Measurements from ENCODE around the gene COL4A1. TPM values are rescaled to one million over a fixed set of nuclear protein-coding genes. Genes with fewer than 3 reads are reported as not detected.

The COL4A1 gene
- total RNA-seq, 1 donor from 2014 or later, result 5,210 TPM

- no peak for DNase-seq (ENCODE audit: low spot score)
- TF ChIP-seq, protein P1, sequence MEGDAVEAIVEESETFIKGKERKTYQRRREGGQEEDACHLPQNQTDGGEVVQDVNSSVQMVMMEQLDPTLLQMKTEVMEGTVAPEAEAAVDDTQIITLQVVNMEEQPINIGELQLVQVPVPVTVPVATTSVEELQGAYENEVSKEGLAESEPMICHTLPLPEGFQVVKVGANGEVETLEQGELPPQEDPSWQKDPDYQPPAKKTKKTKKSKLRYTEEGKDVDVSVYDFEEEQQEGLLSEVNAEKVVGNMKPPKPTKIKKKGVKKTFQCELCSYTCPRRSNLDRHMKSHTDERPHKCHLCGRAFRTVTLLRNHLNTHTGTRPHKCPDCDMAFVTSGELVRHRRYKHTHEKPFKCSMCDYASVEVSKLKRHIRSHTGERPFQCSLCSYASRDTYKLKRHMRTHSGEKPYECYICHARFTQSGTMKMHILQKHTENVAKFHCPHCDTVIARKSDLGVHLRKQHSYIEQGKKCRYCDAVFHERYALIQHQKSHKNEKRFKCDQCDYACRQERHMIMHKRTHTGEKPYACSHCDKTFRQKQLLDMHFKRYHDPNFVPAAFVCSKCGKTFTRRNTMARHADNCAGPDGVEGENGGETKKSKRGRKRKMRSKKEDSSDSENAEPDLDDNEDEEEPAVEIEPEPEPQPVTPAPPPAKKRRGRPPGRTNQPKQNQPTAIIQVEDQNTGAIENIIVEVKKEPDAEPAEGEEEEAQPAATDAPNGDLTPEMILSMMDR (IDR thresholded peaks at IDR 0.05), result no peak
- Mint-ChIP-seq H3K27me3 (ENCODE audit: low read depth) (no peaks in the 10 kb centered on the region), H3K4me1 (ENCODE audit: low read depth) (peaks cover 100% of the 10 kb centered on the region), H3K27ac (ENCODE audit: unreplicated experiment) (peak overlapping the region; percentile 95), H3K4me3 (ENCODE audit: unreplicated experiment) (no peak overlapping the region), H3K36me3 (ENCODE audit: low read depth) (peaks cover 45% of the 10 kb centered on the region), H3K9me3 (ENCODE audit: low read depth) (no peaks in the 10 kb centered on the region)
These were observed 26.9 kb upstream of the COL4A1 start for GRCh38 chr13:110333837-110334236.

GRCh38 chr13:110332750-110333149, 25.8 kb upstream of the COL4A1 start:
- DNase-seq (ENCODE audit: low spot score), result no peak
- no peaks in the 10 kb centered on the region for H3K27me3 Mint-ChIP-seq (ENCODE audit: low read depth)
- peak overlapping the region; percentile 32 for H3K27ac Mint-ChIP-seq (ENCODE audit: unreplicated experiment)
- H3K4me3 Mint-ChIP-seq (ENCODE audit: unreplicated experiment), result no peak overlapping the region
- H3K4me1 Mint-ChIP-seq (ENCODE audit: low read depth), result peaks cover 100% of the 10 kb centered on the region
- TF ChIP-seq, protein P1 (IDR thresholded peaks at IDR 0.05), result no peak
- no peaks in the 10 kb centered on the region for H3K9me3 Mint-ChIP-seq (ENCODE audit: low read depth)
- peaks cover 45% of the 10 kb centered on the region for H3K36me3 Mint-ChIP-seq (ENCODE audit: low read depth)

DNA sequence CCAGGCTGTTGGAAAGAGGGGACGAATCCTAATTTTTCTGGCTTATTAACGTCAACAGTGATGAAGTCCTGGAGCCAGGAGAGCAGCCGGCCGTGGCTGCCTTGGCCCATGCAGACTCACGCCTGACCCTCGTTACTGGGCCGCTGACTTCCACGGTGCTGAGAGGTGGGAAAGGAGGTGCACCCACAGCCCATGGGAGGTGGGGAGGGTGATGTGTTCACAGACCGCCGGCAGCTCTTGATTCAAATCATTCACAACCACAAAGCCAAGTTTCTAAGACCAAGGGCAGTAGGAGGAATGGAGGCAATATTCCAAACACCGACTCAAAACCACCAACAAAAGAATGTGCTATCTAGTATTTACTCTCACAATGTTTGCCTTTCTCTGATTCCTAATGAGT, 24.4 kb upstream of the COL4A1 start:
- Mint-ChIP-seq H3K9me3 (ENCODE audit: low read depth) (no peaks in the 10 kb centered on the region), H3K4me3 (ENCODE audit: unreplicated experiment) (no peak overlapping the region), H3K36me3 (ENCODE audit: low read depth) (peaks cover 46% of the 10 kb centered on the region), H3K4me1 (ENCODE audit: low read depth) (peaks cover 100% of the 10 kb centered on the region), H3K27me3 (ENCODE audit: low read depth) (no peaks in the 10 kb centered on the region), H3K27ac (ENCODE audit: unreplicated experiment) (peak overlapping the region; percentile 98)
- no peak for DNase-seq (ENCODE audit: low spot score)
- TF ChIP-seq, protein P1 (IDR thresholded peaks at IDR 0.05), result no peak

DNA sequence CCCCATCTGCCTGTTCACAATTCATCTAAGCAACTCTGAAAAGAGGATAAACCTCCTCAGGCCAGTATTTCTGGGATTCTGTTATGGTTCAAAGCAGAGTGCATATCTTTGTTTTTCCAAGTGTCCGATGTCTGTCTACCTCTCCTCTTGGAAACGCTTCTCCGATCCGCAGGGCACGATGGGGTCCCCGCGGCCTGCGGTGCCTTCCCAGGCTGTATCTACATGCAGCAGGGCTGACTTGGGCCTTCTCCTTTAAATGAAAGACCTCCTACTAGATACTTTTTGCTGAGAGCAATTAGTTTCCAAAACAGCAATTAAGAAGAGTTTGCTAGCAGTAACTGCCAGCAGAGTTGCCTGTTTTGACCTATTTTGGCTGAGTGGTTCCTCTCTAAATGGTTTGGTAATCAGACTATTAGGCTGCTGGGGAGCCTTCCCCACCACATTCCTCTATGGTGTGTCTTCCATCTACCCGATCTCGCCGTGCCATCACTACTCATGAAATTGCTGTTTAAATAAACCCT, 23.6 kb upstream of the COL4A1 start:
- peaks cover 40% of the 10 kb centered on the region for H3K36me3 Mint-ChIP-seq (ENCODE audit: low read depth)
- peak overlapping the region; percentile 98 for H3K27ac Mint-ChIP-seq (ENCODE audit: unreplicated experiment)
- peaks cover 100% of the 10 kb centered on the region for H3K4me1 Mint-ChIP-seq (ENCODE audit: low read depth)
- H3K9me3 Mint-ChIP-seq (ENCODE audit: low read depth), result no peaks in the 10 kb centered on the region
- TF ChIP-seq, protein P1 (IDR thresholded peaks at IDR 0.05), result no peak
- no peaks in the 10 kb centered on the region for H3K27me3 Mint-ChIP-seq (ENCODE audit: low read depth)
- DNase-seq (ENCODE audit: low spot score), result no peak
- peak overlapping the region; percentile 43 for H3K4me3 Mint-ChIP-seq (ENCODE audit: unreplicated experiment)

DNA sequence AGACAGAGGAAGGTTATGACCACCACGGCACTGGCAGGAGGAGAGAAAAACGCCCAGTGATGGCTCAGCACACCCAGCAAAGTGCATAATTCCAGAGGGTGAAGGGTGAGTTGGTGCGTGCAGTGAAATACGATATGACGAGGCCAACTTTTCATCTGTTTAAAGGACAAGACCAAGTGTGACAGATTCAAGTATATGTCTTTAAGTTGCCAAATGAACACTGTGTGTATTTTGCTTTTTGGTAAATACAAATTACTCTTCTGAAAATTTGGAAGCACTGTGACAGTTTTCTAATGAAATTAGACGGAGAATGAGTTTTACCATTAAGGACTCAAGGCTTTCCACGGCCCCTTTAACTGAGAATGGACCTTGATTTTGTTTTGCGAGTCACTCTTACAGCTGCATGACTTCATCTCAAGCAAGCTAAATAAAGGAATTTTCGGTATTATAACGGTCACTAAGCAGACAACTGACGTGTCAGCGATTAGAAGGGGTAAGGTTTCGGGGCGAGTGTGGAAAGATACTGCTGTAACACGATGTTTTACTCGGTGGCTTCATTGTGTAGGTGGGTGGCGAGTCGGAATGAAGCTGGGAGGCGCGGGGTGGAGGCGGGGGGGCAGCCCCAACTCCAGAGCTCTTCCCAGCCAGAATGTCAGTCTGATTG, 23.0 kb upstream of the COL4A1 start:
- Mint-ChIP-seq H3K27me3 (ENCODE audit: low read depth) (no peaks in the 10 kb centered on the region), H3K27ac (ENCODE audit: unreplicated experiment) (peak overlapping the region; percentile 98), H3K9me3 (ENCODE audit: low read depth) (no peaks in the 10 kb centered on the region), H3K4me1 (ENCODE audit: low read depth) (peaks cover 100% of the 10 kb centered on the region), H3K4me3 (ENCODE audit: unreplicated experiment) (peak overlapping the region; percentile 43), H3K36me3 (ENCODE audit: low read depth) (peaks cover 35% of the 10 kb centered on the region)
- no peak for DNase-seq (ENCODE audit: low spot score)
- TF ChIP-seq, protein P1 (IDR thresholded peaks at IDR 0.05), result no peak

Measured in chondrocyte (in vitro differentiated cells).